HG03575 (cell line): ENCODE results near the gene ZNF746.
"Not testable (repeated sequence)": the region's sequence is repeated elsewhere in the genome, so short reads cannot be mapped to it uniquely, and the experiment has no call there.

Experiments
- ATAC-seq: cut with Tn5 transposase; IDR thresholded peaks from one replicate; pipeline ENCODE4 v1.9.1; 2021; ENCODE audit not compliant: unreplicated experiment, insufficient number of reproducible peaks, low FRiP score; ENCODE audit errors: extremely low read depth

ZNF746 gene

GRCh38 chr7:149462101-149462520 lies 35.5 kb downstream of the ZNF746 start:
- no peak for ATAC-seq

- ATAC-seq = peak; percentile 89
Measured at GRCh38 chr7:149460493-149461277, 36.9 kb downstream of the ZNF746 start, which contains the start of gene ZNF777. Gene ZNF777, minus strand, starts transcription at chr7:149461062. Its CDS starts 5,040 bp downstream, at chr7:149456022.

GRCh38 chr7:149459540-149460452 lies 37.8 kb downstream of the ZNF746 start:
- ATAC-seq = no peak

DNA sequence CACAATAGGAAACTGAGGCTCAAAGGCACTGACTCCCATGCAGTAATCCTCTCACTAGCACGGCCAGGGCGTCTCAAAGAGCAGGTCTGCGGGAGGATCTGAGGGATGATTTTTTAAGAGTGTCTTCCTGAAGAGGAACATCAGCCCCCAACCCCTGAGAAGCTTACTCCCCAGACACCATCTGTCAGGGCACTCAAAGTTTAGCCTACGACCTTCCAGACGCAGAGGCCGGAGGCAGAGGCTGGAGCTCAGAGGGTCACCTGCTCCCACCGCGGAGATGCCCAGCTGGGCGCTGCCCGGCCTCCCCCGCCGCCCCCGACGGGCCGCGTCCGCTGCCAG lies 38.4 kb downstream of the ZNF746 start:
- ATAC-seq = no peak

GRCh38 chr7:149458235-149458634 lies 39.4 kb downstream of the ZNF746 start:
- ATAC-seq = no peak

DNA sequence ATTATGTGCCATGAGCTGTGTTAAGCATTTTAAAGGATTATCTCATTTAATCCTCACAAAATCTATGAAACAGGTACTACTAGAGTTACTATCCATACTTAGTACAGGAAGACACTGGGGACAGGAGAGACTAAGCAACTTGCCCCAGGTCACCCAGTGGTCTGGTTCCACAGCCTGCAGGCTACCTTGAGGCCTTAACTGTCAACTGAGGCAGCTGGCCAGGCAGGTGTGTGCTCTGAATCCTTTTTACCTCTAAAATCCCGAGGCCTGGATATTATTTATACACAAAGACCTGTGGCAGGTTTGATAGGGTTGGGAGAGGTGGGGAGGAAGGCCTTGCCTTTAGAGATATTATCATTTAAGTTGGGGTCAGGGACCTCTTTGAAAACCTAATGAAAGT lies 39.8 kb downstream of the ZNF746 start:
- ATAC-seq = no peak

GRCh38 chr7:149456506-149457421 lies 40.8 kb downstream of the ZNF746 start:
- ATAC-seq = no peak

GRCh38 chr7:149455175-149455950 lies 42.2 kb downstream of the ZNF746 start:
- ATAC-seq = no peak

GRCh38 chr7:149454750-149455149 lies 42.9 kb downstream of the ZNF746 start:
- ATAC-seq = no peak

- no peak for ATAC-seq
Measured at GRCh38 chr7:149454006-149454405, 43.6 kb downstream of the ZNF746 start.

DNA sequence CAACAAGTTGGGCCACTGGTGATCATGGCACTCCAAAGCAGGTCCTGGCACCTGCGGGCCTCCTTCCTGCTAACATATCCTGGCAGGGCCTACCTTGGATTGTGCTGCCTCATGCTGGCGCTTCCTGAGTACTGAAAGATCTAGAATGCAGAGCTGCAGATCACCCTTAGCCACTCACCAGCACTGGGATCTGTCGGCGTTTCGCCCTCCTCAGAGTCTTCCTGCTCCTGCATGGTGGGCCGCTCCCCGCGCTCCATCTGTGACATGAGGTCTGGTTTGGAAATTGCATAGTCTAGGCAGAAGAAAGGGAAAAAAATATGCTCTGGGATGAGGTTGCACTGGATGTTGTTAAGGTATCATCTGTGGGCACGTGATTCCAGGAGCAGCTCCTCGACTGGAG lies 46.8 kb downstream of the ZNF746 start:
- ATAC-seq = no peak

DNA sequence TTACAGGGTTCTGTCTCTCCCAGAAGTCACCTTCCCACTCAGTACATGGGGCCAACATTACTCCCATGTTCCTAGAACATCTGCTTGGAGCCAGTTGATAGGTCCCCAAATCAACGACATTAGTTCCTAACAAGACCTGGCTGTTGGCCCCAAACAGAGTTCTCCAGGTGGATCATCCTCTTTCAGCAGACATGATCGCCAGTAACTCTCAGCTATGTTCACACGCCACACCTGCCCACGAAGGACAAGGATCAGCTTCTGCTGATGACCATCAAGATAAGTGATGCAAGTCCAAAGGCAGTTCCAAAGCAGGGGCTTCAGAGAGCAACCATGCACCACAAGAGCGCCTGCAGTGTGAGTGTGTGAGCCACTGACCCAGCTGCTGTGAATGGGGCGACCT lies 47.7 kb downstream of the ZNF746 start:
- ATAC-seq = no peak

GRCh38 chr7:149448961-149449360 lies 48.6 kb downstream of the ZNF746 start:
- ATAC-seq = no peak

DNA sequence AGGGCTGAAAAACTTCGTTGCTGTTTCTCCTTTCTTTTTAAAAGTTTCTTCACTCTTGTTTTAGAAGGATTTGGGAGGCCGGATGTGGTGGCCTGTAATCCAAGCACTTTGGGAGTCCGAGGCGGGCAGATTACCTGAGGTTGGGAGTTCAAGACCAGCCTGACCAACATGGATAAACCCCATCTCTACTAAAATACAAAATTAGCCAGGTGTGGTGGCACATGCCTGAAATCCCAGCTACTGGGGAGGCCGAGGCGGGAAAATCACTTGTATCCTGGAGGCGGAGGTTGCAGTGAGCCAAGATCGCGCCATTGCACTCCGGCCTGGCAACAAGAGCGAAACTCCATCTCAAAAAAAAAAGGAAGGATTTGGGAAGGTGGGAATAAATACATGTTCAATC lies 51.6 kb downstream of the ZNF746 start:
- ATAC-seq = not testable (repeated sequence)

- ATAC-seq = no peak
Measured at GRCh38 chr7:149444287-149444686, 53.3 kb downstream of the ZNF746 start.

DNA sequence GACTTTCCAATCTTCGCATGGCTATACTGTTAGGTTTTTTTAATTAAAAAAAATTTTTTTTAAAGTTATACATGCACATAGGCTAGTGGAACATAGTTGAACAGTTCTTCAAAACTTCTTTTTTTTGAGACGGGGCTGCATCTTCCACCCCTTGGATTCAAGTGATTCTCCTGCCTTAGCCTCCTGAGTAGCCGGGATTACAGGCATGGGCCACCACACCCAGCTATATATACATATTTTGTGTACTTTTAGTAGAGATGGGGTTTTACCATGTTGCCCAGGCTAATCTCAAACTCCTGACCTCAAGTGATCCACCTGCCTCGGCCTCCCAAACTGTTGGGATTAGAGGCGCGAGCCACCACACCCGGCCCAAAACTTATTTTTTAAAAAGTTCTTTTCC lies 54.1 kb downstream of the ZNF746 start:
- ATAC-seq = no peak

DNA sequence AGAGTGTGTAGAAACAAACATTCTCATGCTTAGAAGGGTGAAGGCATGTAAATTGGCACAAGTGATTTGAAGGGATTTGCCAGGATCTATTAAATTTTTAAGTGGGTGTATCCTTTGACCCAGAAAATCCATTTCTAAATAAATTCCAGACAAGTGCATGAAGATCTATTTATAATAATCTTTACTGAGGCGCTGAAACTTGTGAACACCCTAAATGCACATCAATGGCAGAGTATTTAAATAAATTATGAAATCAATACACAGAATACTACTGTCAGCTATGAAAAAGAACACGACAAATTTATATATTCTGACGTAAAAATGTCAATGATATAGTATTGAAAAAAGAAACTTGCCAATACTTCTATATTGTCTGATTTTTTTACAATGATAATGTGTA lies 54.7 kb downstream of the ZNF746 start:
- no peak for ATAC-seq

DNA sequence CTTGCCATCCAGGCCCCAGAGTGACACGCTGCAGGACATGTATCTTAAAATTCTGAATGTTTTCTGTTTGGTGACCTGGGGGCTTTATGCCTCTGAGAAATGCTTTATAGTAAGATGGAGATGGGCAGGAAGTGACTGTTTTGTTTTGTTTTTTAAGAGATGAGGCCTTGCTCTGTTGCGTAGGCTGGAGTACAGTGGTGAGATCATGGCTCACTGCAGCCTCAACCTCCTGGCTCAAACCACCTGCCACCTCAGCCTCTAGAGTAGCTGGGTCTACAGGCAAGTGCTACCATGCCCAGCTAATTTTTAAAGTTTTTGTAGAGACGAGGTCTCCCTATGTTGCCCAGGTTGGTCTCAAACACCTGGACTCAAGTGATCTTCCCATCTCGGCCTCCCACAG lies 57.4 kb downstream of the ZNF746 start:
- no peak for ATAC-seq
